GM21717 (cell line): ENCODE data around the gene PCDHB9.
"Not testable (repeated sequence)": the region's sequence is repeated elsewhere in the genome, so short reads cannot be mapped to it uniquely, and the experiment has no call there.

ENCODE experiments used
- ATAC-seq: cut with Tn5 transposase; IDR thresholded peaks from one replicate; pipeline ENCODE4 v1.9.1; 2021; ENCODE audit warnings: mild to moderate bottlenecking, moderate library complexity; ENCODE audit not compliant: unreplicated experiment

The PCDHB9 gene

GRCh38 chr5:141234109-141234667, 47.2 kb downstream of the PCDHB9 start:
- no peak for ATAC-seq

DNA sequence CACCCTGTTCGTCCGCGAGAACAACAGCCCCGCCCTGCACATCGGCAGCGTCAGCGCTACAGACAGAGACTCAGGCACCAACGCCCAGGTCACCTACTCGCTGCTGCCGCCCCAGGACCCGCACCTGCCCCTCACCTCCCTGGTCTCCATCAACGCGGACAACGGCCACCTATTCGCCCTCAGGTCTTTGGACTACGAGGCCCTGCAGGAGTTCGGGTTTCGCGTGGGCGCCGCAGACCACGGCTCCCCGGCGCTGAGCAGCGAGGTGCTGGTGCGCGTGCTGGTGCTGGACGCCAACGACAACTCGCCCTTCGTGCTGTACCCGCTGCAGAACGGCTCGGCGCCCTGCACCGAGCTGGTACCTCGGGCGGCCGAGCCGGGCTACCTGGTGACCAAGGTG, 49.0 kb downstream of the PCDHB9 start:
- ATAC-seq = not testable (repeated sequence)

DNA sequence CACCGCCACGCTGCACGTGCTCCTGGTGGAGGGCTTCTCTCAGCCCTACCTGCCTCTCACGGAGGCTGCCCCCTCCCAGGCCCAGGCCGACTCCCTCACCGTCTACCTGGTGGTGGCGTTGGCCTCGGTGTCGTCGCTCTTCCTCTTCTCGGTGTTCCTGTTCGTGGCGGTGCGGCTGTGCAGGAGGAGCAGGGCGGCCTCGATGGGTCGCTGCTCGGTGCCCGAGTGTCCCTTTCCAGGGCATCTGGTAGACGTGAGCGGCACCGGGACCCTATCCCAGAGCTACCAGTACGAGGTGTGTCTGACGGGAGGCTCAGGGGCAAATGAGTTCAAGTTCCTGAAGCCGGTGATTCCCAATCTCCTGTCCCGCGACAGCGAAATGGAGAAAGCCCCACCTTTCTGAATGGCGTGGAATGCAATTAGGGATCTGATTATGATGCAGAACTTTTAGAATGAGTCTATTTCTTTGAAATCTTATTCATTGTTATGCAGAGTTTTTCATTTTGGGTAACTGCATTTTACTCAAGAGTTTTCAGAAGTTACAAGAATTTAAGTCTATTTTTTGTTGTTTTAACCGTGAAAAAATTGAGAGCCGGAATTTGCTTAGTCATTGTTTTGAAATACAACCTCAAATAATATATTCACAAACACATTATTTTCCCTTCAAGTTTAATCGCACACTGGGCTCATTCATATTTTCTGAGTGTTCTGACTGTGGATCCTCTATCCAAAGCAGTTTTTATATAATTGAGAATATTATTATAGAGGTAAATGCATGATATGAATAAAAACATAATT, 49.8 kb downstream of the PCDHB9 start:
- ATAC-seq = no peak
